HFFc6 (cell line): ENCODE data around the gene GNGT1. TPM values are rescaled to one million over a fixed set of nuclear protein-coding genes. Genes with fewer than 3 reads are reported as not detected.

Experiments used
- DNase-seq: peaks from one replicate; pipeline ENCODE4 v3.0.0-alpha.2; 2018
- H3K27ac Mint-ChIP-seq: 2 replicates; pipeline ENCODE4 v1.8.0; 2020; ENCODE audit warnings: mild to moderate bottlenecking, mixed read lengths
- H3K27me3 Mint-ChIP-seq: 2 replicates; pipeline ENCODE4 v1.8.0; 2021; ENCODE audit warnings: mild to moderate bottlenecking, moderate library complexity, mixed read lengths; ENCODE audit not compliant: insufficient read depth
- H3K36me3 Mint-ChIP-seq: 2 replicates; pipeline ENCODE4 v1.8.0; 2021; ENCODE audit warnings: low read depth, mixed read lengths
- H3K4me1 Mint-ChIP-seq: 2 replicates; pipeline ENCODE4 v1.8.0; 2020; ENCODE audit warnings: low read depth, mixed read lengths
- H3K4me3 Mint-ChIP-seq: 2 replicates; pipeline ENCODE4 v1.8.0; 2020; ENCODE audit warnings: mild to moderate bottlenecking, moderate library complexity, mixed read lengths
- H3K9me3 Mint-ChIP-seq: 2 replicates; pipeline ENCODE4 v1.8.0; 2020; ENCODE audit warnings: mild to moderate bottlenecking, mixed read lengths
- CTCF ChIP-seq: fragments of 200-600 bp; sonication (generic); IDR thresholded peaks from 2 replicates; pipeline ENCODE4 v1.5.0; 2021; ENCODE audit warnings: antibody characterized with exemption, mild to moderate bottlenecking
- total RNA-seq, 6 experiments: library from RNA; stranded (reverse); fragmentation: NEBNext Ultra II Directional; extraction: Animal tissue kit (Norgen Biotek cat#: 25700); gene quantifications; 2 replicates in 1 of 6; 3 replicates in 5 of 6; pipeline ENCODE4 v1.2.3, GENCODE V29; 2021

The GNGT1 gene
- total RNA-seq, 6 experiments from 2014 or later, result not detected

DNA sequence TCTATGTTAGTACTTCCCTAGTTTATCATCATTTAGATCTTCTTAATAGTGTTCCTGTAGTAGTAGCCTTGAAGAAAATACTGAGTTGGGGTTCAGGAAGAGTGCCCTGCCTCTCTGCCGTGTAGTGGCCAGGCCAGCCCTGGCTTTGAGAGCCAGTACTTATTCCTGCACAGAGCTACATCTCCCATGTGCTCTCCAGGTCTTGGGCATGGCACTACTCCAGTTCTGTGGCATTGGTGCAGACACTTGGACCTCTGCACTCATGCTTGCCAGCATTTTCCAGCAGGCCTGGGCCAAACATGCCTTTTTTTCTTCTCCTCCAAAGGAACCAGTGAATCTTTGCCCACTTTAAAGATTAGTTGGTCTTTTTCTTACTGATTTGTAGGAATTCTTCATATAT is 20.4 kb downstream of the GNGT1 start:
- peaks cover 25% of the 10 kb centered on the region for H3K4me1 Mint-ChIP-seq
- TF ChIP-seq CTCF, result no peak
- no peaks in the 10 kb centered on the region; the same call in 1 of the 2 replicates for H3K27me3 Mint-ChIP-seq
- H3K27ac Mint-ChIP-seq, result no peak overlapping the region
- peaks cover 23% of the 10 kb centered on the region for H3K36me3 Mint-ChIP-seq
- no peak for DNase-seq
- H3K9me3 Mint-ChIP-seq, result no peaks in the 10 kb centered on the region
- H3K4me3 Mint-ChIP-seq, result no peak overlapping the region

GRCh38 chr7:93927585-93927984 is 21.2 kb downstream of the GNGT1 start:
- Mint-ChIP-seq H3K4me1 (peaks cover 25% of the 10 kb centered on the region), H3K9me3 (no peaks in the 10 kb centered on the region), H3K27me3 (no peaks in the 10 kb centered on the region), H3K4me3 (no peak overlapping the region), H3K36me3 (peaks cover 23% of the 10 kb centered on the region), H3K27ac (no peak overlapping the region)
- TF ChIP-seq CTCF, result no peak
- DNase-seq, result no peak

DNA sequence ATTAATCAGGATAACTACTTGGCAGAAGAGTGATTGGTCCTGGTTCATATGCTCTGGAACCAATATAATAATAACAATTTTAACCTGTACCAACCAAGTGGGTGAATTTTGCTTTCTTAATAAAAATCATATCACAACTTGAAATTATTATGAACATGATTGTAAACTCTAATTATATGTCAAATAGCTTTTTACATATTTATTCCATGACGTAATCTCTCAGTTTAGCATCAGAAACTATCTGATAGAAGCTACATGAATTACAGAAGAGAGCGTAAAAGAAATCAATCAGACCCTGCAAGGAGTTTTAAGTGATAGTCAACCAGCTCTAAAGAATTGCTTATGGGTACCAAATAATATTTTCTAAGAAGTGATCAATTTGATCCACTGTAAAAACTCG is 25.3 kb downstream of the GNGT1 start:
- Mint-ChIP-seq H3K27ac (no peak overlapping the region), H3K9me3 (no peaks in the 10 kb centered on the region), H3K27me3 (no peaks in the 10 kb centered on the region), H3K4me1 (0 out of 2 replicates have a peak, but pooled peaks cover 5% of the 10 kb centered on the region), H3K36me3 (peaks cover 9% of the 10 kb centered on the region), H3K4me3 (no peak overlapping the region)
- no peak for TF ChIP-seq CTCF
- no peak for DNase-seq

- H3K36me3 Mint-ChIP-seq, result no peaks in the 10 kb centered on the region
- no peaks in the 10 kb centered on the region for H3K27me3 Mint-ChIP-seq
- H3K4me3 Mint-ChIP-seq, result no peak overlapping the region
- TF ChIP-seq CTCF, result no peak
- peaks cover 7% of the 10 kb centered on the region for H3K4me1 Mint-ChIP-seq
- DNase-seq, result no peak
- no peaks in the 10 kb centered on the region for H3K9me3 Mint-ChIP-seq
- H3K27ac Mint-ChIP-seq, result no peak overlapping the region
These were observed 26.8 kb downstream of the GNGT1 start for GRCh38 chr7:93933156-93933555.

DNA sequence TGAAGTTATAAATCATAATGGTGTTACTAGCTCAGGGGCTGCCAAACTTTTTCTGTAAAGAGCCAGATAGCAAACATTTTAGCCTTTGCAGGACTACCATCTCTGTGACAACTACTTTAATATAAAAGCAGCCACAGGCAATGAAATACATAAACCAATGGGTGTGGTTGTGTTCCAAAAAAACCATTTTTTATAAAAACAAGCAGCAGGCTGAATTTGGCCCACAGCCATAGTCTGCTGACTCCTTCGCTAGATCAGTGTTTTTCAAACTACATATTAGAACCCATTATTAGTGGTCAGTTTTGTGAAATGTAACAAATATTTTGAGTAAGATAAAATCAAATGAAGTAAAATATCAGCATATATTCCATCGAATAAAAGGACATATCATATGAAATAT is 28.7 kb downstream of the GNGT1 start:
- no peak for TF ChIP-seq CTCF
- DNase-seq, result no peak
- Mint-ChIP-seq H3K9me3 (no peaks in the 10 kb centered on the region), H3K4me3 (no peak overlapping the region), H3K27ac (no peak overlapping the region), H3K27me3 (no peaks in the 10 kb centered on the region), H3K4me1 (peaks cover 17% of the 10 kb centered on the region), H3K36me3 (no peaks in the 10 kb centered on the region)

- H3K27me3 Mint-ChIP-seq, result no peaks in the 10 kb centered on the region
- H3K4me3 Mint-ChIP-seq, result no peak overlapping the region
- TF ChIP-seq CTCF, result no peak
- no peak for DNase-seq
- no peaks in the 10 kb centered on the region for H3K9me3 Mint-ChIP-seq
- H3K27ac Mint-ChIP-seq, result no peak overlapping the region
- no peaks in the 10 kb centered on the region for H3K36me3 Mint-ChIP-seq
- peaks cover 37% of the 10 kb centered on the region for H3K4me1 Mint-ChIP-seq
These were observed 31.5 kb downstream of the GNGT1 start for GRCh38 chr7:93937818-93938217.
